Stimulated activated CD8-positive, alpha-beta memory T cell treated with anti-CD3 and anti-CD28 coated beads, Interleukin-7, amount 100 ng/mL, for 48 hours (primary cell): ENCODE results near the gene CHD9.
"Not testable (repeated sequence)": the region's sequence is repeated elsewhere in the genome, so short reads cannot be mapped to it uniquely, and the experiment has no call there.

Source experiments
- DNase-seq, 2 donors: peaks; one replicate each; pipeline ENCODE4 v3.0.0-alpha.2; 2020; ENCODE audit warnings: low read depth in 1 of 2; ENCODE audit errors: extremely low read depth in 1 of 2

CHD9 gene

GRCh38 chr16:53045341-53046220 is 9.2 kb upstream of the CHD9 start:
- no peak for DNase-seq

- not testable (repeated sequence) for DNase-seq
These were observed 7.3 kb upstream of the CHD9 start for GRCh38 chr16:53047515-53047914.

- no peak for DNase-seq
These were observed 6.5 kb upstream of the CHD9 start for GRCh38 chr16:53048139-53048915.

GRCh38 chr16:53051255-53051654 is 3.5 kb upstream of the CHD9 start:
- not testable (repeated sequence) for DNase-seq

- no peak for DNase-seq
These were observed 2.0 kb upstream of the CHD9 start, which contains the start of gene CHD9NB for GRCh38 chr16:53052519-53053501. Gene CHD9NB (minus strand): TSS chr16:53052897. CDS start chr16:53044158, 8,739 bp downstream.

GRCh38 chr16:53053967-53054669 is 673 bp upstream of the CHD9 start:
- no peak for DNase-seq

GRCh38 chr16:53055541-53056391 is 975 bp downstream of the CHD9 start:
- DNase-seq: no peak

GRCh38 chr16:53056392-53056881 is 1.6 kb downstream of the CHD9 start:
- no peak for DNase-seq

GRCh38 chr16:53057658-53058057 is 2.9 kb downstream of the CHD9 start:
- no peak for DNase-seq

GRCh38 chr16:53058441-53058840 is 3.6 kb downstream of the CHD9 start:
- DNase-seq: no peak

- no peak for DNase-seq
These were observed 4.1 kb downstream of the CHD9 start for GRCh38 chr16:53058882-53059281.

GRCh38 chr16:53059672-53060071 is 4.9 kb downstream of the CHD9 start:
- DNase-seq: no peak

- DNase-seq: no peak
These were observed 6.5 kb downstream of the CHD9 start for GRCh38 chr16:53061256-53061655.

GRCh38 chr16:53061701-53062159 is 6.9 kb downstream of the CHD9 start:
- DNase-seq: no peak

GRCh38 chr16:53064081-53064578 is 9.3 kb downstream of the CHD9 start:
- DNase-seq: no peak

GRCh38 chr16:53065461-53066061 is 10.8 kb downstream of the CHD9 start:
- DNase-seq: no peak

GRCh38 chr16:53067675-53068074 is 12.9 kb downstream of the CHD9 start:
- DNase-seq: no peak

GRCh38 chr16:53068423-53068833 is 13.6 kb downstream of the CHD9 start:
- DNase-seq: no peak
